Activated naive CD4-positive, alpha-beta T cell treated with anti-CD3 and anti-CD28 coated beads, Interleukin-2, amount 10 ng/mL, durations not matched to agents 7 days and 5 days (primary cell): ENCODE data around the gene EPB41L5.
A peak's percentile ranks its signal among the peaks of the same experiment; 100 is the strongest.
"Not testable (repeated sequence)": the region's sequence is repeated elsewhere in the genome, so short reads cannot be mapped to it uniquely, and the experiment has no call there.

ENCODE experiments used
- CTCF ChIA-PET: fragments of 350-600 bp; sonication (Branson Sonifier 250); formaldehyde crosslinking; loops from one replicate; lab custom pipeline; 2021; ENCODE audit warnings: antibody characterized with exemption; lab: Charles Lee
- DNase-seq: peaks from one replicate; pipeline ENCODE4 v3.0.0-alpha.2; 2020
- H3K27ac Mint-ChIP-seq: one replicate; pipeline ENCODE4 v1.8.0; 2021; ENCODE audit warnings: mild to moderate bottlenecking, moderate library complexity, mixed read lengths
- H3K27me3 Mint-ChIP-seq: one replicate; pipeline ENCODE4 v1.8.0; 2021; ENCODE audit warnings: mild to moderate bottlenecking, mixed read lengths
- H3K36me3 Mint-ChIP-seq: one replicate; pipeline ENCODE4 v1.8.0; 2021; ENCODE audit warnings: mixed read lengths
- H3K4me1 Mint-ChIP-seq: one replicate; pipeline ENCODE4 v1.8.0; 2021; ENCODE audit warnings: mixed read lengths
- H3K4me3 Mint-ChIP-seq: one replicate; pipeline ENCODE4 v1.8.0; 2021; ENCODE audit warnings: mild to moderate bottlenecking, moderate library complexity, mixed read lengths
- H3K9me3 Mint-ChIP-seq: one replicate; pipeline ENCODE4 v1.8.0; 2021; ENCODE audit warnings: mixed read lengths

Gene EPB41L5

GRCh38 chr2:120192280-120192679 is 179.4 kb downstream of the EPB41L5 start:
- no peak overlapping the region for H3K4me3 Mint-ChIP-seq
- CTCF ChIA-PET: no interaction called here
- H3K27me3 Mint-ChIP-seq: no peaks in the 10 kb centered on the region
- no peak for DNase-seq
- no peaks in the 10 kb centered on the region for H3K4me1 Mint-ChIP-seq
- H3K27ac Mint-ChIP-seq: no peak overlapping the region
- H3K36me3 Mint-ChIP-seq: peaks cover 25% of the 10 kb centered on the region
- peaks cover 22% of the 10 kb centered on the region for H3K9me3 Mint-ChIP-seq

GRCh38 chr2:120195553-120195952 is 182.7 kb downstream of the EPB41L5 start:
- peaks cover 35% of the 10 kb centered on the region for H3K9me3 Mint-ChIP-seq
- H3K36me3 Mint-ChIP-seq: peaks cover 40% of the 10 kb centered on the region
- no peaks in the 10 kb centered on the region for H3K4me1 Mint-ChIP-seq
- H3K27ac Mint-ChIP-seq: no peak overlapping the region
- H3K4me3 Mint-ChIP-seq: no peak overlapping the region
- CTCF ChIA-PET: interaction anchor here (0.6 to 1.5 kb wide), 2 partner anchors 20 to 138 kb away, joined by 4 to 6 read pairs; no protein-coding TSS in a partner anchor
- no peak for DNase-seq
- no peaks in the 10 kb centered on the region for H3K27me3 Mint-ChIP-seq

- H3K27ac Mint-ChIP-seq, DNase-seq, H3K27me3 Mint-ChIP-seq, CTCF ChIA-PET, H3K4me3 Mint-ChIP-seq, H3K4me1 Mint-ChIP-seq: not testable (repeated sequence)
- Mint-ChIP-seq H3K36me3 (peaks cover 22% of the 10 kb centered on the region), H3K9me3 (peaks cover 18% of the 10 kb centered on the region)
Observed at GRCh38 chr2:120199817-120200459, 187.1 kb downstream of the EPB41L5 start.

GRCh38 chr2:120203251-120204021 is 190.6 kb downstream of the EPB41L5 start:
- Mint-ChIP-seq H3K27me3 (no peaks in the 10 kb centered on the region), H3K9me3 (peaks cover 7% of the 10 kb centered on the region), H3K4me1 (peaks cover 11% of the 10 kb centered on the region), H3K4me3 (no peak overlapping the region), H3K36me3 (peaks cover 20% of the 10 kb centered on the region), H3K27ac (no peak overlapping the region)
- CTCF ChIA-PET: no interaction called here
- DNase-seq: no peak

GRCh38 chr2:120204022-120204405 is 191.1 kb downstream of the EPB41L5 start:
- H3K4me1 Mint-ChIP-seq: peaks cover 11% of the 10 kb centered on the region
- DNase-seq: no peak
- no peak overlapping the region for H3K27ac Mint-ChIP-seq
- no peaks in the 10 kb centered on the region for H3K27me3 Mint-ChIP-seq
- H3K9me3 Mint-ChIP-seq: peaks cover 4% of the 10 kb centered on the region
- CTCF ChIA-PET: interaction anchor here (0.6 to 1.3 kb wide), 2 partner anchors 108 to 143 kb away, joined by 3 read pairs; no protein-coding TSS in a partner anchor
- H3K4me3 Mint-ChIP-seq: no peak overlapping the region
- H3K36me3 Mint-ChIP-seq: peaks cover 20% of the 10 kb centered on the region

GRCh38 chr2:120204417-120204816 is 191.5 kb downstream of the EPB41L5 start:
- no peak overlapping the region for H3K27ac Mint-ChIP-seq
- DNase-seq: no peak
- H3K27me3 Mint-ChIP-seq: no peaks in the 10 kb centered on the region
- H3K9me3 Mint-ChIP-seq: peaks cover 4% of the 10 kb centered on the region
- H3K36me3 Mint-ChIP-seq: peaks cover 22% of the 10 kb centered on the region
- H3K4me3 Mint-ChIP-seq: no peak overlapping the region
- CTCF ChIA-PET: interaction anchor here (0.6 to 1.3 kb wide), 4 partner anchors 23 to 143 kb away, joined by 3 to 10 read pairs (median 3); no protein-coding TSS in a partner anchor
- peaks cover 11% of the 10 kb centered on the region for H3K4me1 Mint-ChIP-seq

- H3K36me3 Mint-ChIP-seq: peaks cover 28% of the 10 kb centered on the region
- H3K27ac Mint-ChIP-seq: no peak overlapping the region
- DNase-seq: no peak
- H3K4me1 Mint-ChIP-seq: peaks cover 11% of the 10 kb centered on the region
- CTCF ChIA-PET: interaction anchor here (1.0 to 1.3 kb wide), 5 partner anchors 22 to 111 kb away, joined by 3 to 10 read pairs (median 3); no protein-coding TSS in a partner anchor
- no peak overlapping the region for H3K4me3 Mint-ChIP-seq
- H3K27me3 Mint-ChIP-seq: no peaks in the 10 kb centered on the region
- peaks cover 4% of the 10 kb centered on the region for H3K9me3 Mint-ChIP-seq
Observed at GRCh38 chr2:120204945-120205670, 192.2 kb downstream of the EPB41L5 start.

- Mint-ChIP-seq H3K36me3 (peaks cover 25% of the 10 kb centered on the region), H3K27ac (no peak overlapping the region), H3K4me3 (no peak overlapping the region), H3K27me3 (no peaks in the 10 kb centered on the region), H3K9me3 (no peaks in the 10 kb centered on the region), H3K4me1 (peaks cover 11% of the 10 kb centered on the region)
- peak; percentile 55 for DNase-seq
- CTCF ChIA-PET: interaction anchor here (0.6 to 3.9 kb wide), 9 partner anchors 11 to 110 kb away, joined by 3 to 28 read pairs (median 5); partner anchors contain the start of genes RALB and TMEM185B
Observed at GRCh38 chr2:120206022-120206581, 193.2 kb downstream of the EPB41L5 start.

GRCh38 chr2:120208381-120209353 is 195.8 kb downstream of the EPB41L5 start:
- CTCF ChIA-PET: interaction anchor here (0.9 to 3.9 kb wide), 3 partner anchors 32 to 104 kb away, joined by 3 to 28 read pairs (median 8); no protein-coding TSS in a partner anchor

GRCh38 chr2:120209427-120210269 is 196.8 kb downstream of the EPB41L5 start:
- CTCF ChIA-PET: interaction anchor here (1.0 to 3.9 kb wide), 5 partner anchors 23 to 104 kb away, joined by 3 to 28 read pairs (median 8); no protein-coding TSS in a partner anchor
- Mint-ChIP-seq H3K4me1 (peaks cover 11% of the 10 kb centered on the region), H3K9me3 (no peaks in the 10 kb centered on the region), H3K27me3 (no peaks in the 10 kb centered on the region), H3K4me3 (no peak overlapping the region), H3K36me3 (peaks cover 24% of the 10 kb centered on the region), H3K27ac (peak overlapping the region; percentile 83)
- no peak for DNase-seq

More at GRCh38 chr2:120208381-120209353, 195.8 kb downstream of the EPB41L5 start:
- DNase-seq: no peak
- H3K36me3 Mint-ChIP-seq: peaks cover 24% of the 10 kb centered on the region
- H3K4me1 Mint-ChIP-seq: peaks cover 11% of the 10 kb centered on the region
- no peaks in the 10 kb centered on the region for H3K9me3 Mint-ChIP-seq
- no peak overlapping the region for H3K4me3 Mint-ChIP-seq
- no peaks in the 10 kb centered on the region for H3K27me3 Mint-ChIP-seq
- no peak overlapping the region for H3K27ac Mint-ChIP-seq

- CTCF ChIA-PET: interaction anchor here (1.0 to 2.0 kb wide), 3 partner anchors 22 to 103 kb away, joined by 3 to 10 read pairs (median 5); no protein-coding TSS in a partner anchor
- peak; percentile 49 for DNase-seq
Observed at GRCh38 chr2:120210270-120210693, 197.4 kb downstream of the EPB41L5 start.

GRCh38 chr2:120218181-120218580 is 205.3 kb downstream of the EPB41L5 start:
- H3K4me3 Mint-ChIP-seq: no peak overlapping the region
- H3K27ac Mint-ChIP-seq: no peak overlapping the region
- peaks cover 27% of the 10 kb centered on the region for H3K4me1 Mint-ChIP-seq
- H3K36me3 Mint-ChIP-seq: peaks cover 55% of the 10 kb centered on the region
- no peaks in the 10 kb centered on the region for H3K27me3 Mint-ChIP-seq
- CTCF ChIA-PET: interaction anchor here (1.2 kb wide), 1 partner anchor 95 kb away, joined by 3 read pairs; no protein-coding TSS in a partner anchor
- no peak for DNase-seq
- peaks cover 12% of the 10 kb centered on the region for H3K9me3 Mint-ChIP-seq

More at GRCh38 chr2:120210270-120210693, 197.4 kb downstream of the EPB41L5 start:
- Mint-ChIP-seq H3K4me1 (peaks cover 11% of the 10 kb centered on the region), H3K27me3 (no peaks in the 10 kb centered on the region), H3K36me3 (peaks cover 24% of the 10 kb centered on the region), H3K4me3 (peak overlapping the region; percentile 21), H3K9me3 (no peaks in the 10 kb centered on the region), H3K27ac (peak overlapping the region; percentile 83)
